ENCODE results near the gene CLCN4.

DNA sequence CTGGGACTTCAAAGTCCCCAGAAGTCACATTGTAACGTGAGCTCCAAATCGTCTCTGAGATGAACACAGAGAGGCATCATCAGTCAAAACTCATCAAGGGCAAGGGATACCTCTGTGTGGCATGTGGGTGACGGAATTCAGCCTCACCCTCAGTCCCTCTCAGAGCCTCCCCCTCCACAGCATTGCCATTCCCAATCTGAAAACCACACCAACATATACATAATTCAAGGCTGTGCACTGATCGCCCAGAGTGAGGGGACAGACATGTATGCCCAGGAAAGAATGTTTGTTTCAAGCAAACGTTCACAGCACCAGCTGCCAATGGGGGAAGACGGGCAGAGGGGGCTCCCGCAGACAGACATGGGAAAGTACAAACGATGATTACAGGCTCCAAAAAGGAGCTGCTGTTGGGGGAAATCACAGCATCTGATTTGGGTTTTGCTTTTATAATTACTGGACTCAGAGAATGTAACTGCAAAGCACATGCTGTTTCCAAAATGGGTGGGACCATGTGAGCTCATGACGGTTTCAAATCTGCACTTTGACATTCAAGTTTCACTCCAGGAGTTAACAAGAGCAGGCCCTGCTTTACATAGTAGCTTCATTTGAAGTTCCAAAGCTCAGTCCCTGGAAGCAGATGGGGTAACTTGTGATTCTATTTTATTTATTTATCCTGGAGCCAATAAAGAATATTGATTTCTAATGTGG lies 88.3 kb downstream of the CLCN4 start:
- no peak for TF ChIP-seq POLR2A (IDR thresholded peaks at IDR 0.05)
- TF ChIP-seq, protein P1, sequence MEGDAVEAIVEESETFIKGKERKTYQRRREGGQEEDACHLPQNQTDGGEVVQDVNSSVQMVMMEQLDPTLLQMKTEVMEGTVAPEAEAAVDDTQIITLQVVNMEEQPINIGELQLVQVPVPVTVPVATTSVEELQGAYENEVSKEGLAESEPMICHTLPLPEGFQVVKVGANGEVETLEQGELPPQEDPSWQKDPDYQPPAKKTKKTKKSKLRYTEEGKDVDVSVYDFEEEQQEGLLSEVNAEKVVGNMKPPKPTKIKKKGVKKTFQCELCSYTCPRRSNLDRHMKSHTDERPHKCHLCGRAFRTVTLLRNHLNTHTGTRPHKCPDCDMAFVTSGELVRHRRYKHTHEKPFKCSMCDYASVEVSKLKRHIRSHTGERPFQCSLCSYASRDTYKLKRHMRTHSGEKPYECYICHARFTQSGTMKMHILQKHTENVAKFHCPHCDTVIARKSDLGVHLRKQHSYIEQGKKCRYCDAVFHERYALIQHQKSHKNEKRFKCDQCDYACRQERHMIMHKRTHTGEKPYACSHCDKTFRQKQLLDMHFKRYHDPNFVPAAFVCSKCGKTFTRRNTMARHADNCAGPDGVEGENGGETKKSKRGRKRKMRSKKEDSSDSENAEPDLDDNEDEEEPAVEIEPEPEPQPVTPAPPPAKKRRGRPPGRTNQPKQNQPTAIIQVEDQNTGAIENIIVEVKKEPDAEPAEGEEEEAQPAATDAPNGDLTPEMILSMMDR (IDR thresholded peaks at IDR 0.05 in 4 of 5, conservative IDR thresholded peaks at IDR 0.05 in 1 of 5): no peak
